CD4-positive, alpha-beta T cell treated with Interleukin-12 subunit alpha and Interleukin-12 subunit beta, for 1 hour (primary cell): Measurements from ENCODE around the gene CAPZB.

Experiments used
- DNase-seq: peaks from one replicate; pipeline ENCODE4 v3.0.0-alpha.2; 2020

Gene CAPZB

GRCh38 chr1:19324665-19324990, 160.7 kb downstream of the CAPZB start:
- no peak for DNase-seq

- no peak for DNase-seq
Observed at GRCh38 chr1:19323987-19324664, 161.2 kb downstream of the CAPZB start.

- DNase-seq: no peak
Observed at GRCh38 chr1:19322481-19322880, 162.9 kb downstream of the CAPZB start.

- DNase-seq: no peak
Observed at GRCh38 chr1:19321071-19321470, 164.3 kb downstream of the CAPZB start.

GRCh38 chr1:19319196-19319595, 166.1 kb downstream of the CAPZB start:
- no peak for DNase-seq

- DNase-seq: no peak
Observed at GRCh38 chr1:19317126-19317910, 168.0 kb downstream of the CAPZB start.

- DNase-seq: no peak
Observed at GRCh38 chr1:19315378-19316198, 169.8 kb downstream of the CAPZB start.

GRCh38 chr1:19313961-19314882, 171.1 kb downstream of the CAPZB start:
- no peak for DNase-seq

GRCh38 chr1:19313636-19313959, 171.7 kb downstream of the CAPZB start:
- DNase-seq: no peak

- DNase-seq: peak; percentile 22
Observed at GRCh38 chr1:19312782-19313635, 172.3 kb downstream of the CAPZB start.

GRCh38 chr1:19311931-19312781, 173.2 kb downstream of the CAPZB start, which contains the start of the genes AKR7A2 and SLC66A1:
AKR7A2 (minus strand) TSS chr1:19312144; CDS start chr1:19312124, 20 bp downstream.
SLC66A1 (plus strand) TSS chr1:19312326; CDS start chr1:19317678, 5,352 bp downstream.
- DNase-seq: peak; percentile 94

GRCh38 chr1:19311503-19311930, 173.8 kb downstream of the CAPZB start:
- peak; percentile 12 for DNase-seq

GRCh38 chr1:19310720-19311502, 174.4 kb downstream of the CAPZB start:
- DNase-seq: no peak

- no peak for DNase-seq
Observed at GRCh38 chr1:19310061-19310460, 175.3 kb downstream of the CAPZB start.

- no peak for DNase-seq
Observed at GRCh38 chr1:19309123-19309813, 176.1 kb downstream of the CAPZB start.

- no peak for DNase-seq
Observed at GRCh38 chr1:19308509-19308907, 176.8 kb downstream of the CAPZB start.

- DNase-seq: no peak
Observed at GRCh38 chr1:19307794-19308508, 177.4 kb downstream of the CAPZB start.

GRCh38 chr1:19306941-19307340, 178.4 kb downstream of the CAPZB start:
- DNase-seq: no peak
